ENCODE measurements around the gene MAPRE2. TPM values are rescaled to one million over a fixed set of nuclear protein-coding genes. Genes with fewer than 3 reads are reported as not detected.

Gene MAPRE2
- polyA plus RNA-seq, 3 donors, result 23.7 to 27.7 (median 25.7) TPM

DNA sequence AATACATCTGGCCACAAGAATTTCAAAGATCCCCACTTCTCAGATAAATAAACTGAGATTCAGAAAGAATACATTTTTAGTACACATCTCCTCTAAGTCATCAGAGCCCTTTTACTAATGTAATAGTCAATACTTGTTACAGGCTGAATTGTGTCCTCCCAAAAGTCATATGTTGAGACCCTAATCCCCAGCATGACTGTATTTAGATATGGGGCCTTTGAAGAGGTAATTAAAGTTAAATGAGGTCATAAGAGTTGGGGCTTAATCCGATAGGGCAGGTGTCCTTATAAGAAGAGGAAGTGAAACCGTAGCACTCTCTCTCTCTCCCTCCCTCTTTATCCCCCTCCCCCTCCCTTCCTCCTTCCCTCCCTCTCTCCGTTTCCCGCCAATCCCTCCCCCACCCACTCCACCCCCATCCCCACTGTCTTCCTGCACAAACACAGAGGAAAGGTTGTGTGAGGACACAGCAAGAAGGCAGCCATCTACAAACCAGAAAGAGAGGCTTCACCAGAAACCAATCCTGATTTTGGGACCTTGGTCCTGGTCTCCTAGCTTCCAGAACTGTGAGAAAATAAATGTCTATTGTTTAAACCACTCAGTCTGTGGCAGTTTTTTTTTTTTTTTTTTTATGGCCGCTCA, 133.0 kb downstream of the MAPRE2 start:
- no peak for DNase-seq

DNA sequence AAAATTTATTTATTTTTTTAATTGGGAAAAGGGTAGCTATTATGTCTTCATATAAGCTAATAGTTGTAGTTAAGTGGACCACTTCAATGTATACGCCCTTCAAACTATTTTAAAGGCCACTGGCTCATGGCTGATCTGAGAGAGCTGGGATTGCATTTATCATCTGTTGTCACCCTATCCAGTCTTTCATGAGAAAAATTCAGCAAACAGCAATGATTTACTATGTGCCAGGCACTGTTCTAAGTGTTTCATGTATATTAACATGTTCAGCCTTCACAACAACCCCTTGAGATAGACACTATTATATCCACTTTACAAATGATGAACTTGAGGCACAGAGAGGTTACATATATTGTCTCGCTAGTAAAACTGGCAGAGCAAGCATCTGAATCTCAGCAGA, 133.5 kb downstream of the MAPRE2 start:
- no peak for DNase-seq

DNA sequence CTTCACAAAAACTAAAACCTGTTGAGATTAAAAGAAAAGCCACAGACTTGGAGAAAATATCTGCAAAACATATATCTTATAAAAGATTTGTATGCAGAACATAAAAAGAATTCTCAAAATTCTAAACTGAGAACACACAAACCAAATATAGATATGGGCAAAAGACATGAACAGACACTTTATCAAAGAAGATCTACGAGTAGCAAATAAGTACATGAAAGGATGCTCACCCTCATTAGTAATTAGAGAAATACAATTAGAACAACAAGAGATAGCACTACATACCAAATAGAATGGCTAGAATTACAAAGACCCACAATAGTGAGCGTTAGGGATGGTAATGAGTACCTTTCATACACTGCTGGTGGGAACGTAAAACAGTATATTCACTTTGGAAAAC, 135.7 kb downstream of the MAPRE2 start:
- no peak for DNase-seq

DNA sequence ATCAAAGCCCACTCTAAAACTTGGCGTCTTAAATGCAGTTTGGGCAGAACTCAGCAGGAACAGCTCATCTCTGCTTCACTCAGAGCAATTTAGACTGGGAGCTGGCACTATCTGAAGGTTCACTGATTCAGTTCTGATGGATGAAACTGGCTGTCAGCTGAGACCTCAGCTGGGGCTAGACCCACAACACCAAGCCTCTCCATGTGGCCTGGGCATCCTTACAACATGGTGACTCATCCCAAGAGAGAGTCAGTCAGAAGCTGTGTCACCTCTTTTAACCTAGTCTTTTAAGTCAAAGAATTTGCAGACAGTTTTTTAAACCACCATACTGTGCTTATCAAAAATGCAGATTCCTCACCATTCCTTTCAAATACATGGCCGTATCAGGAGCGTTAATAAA, 137.0 kb downstream of the MAPRE2 start:
- DNase-seq, result no peak

DNA sequence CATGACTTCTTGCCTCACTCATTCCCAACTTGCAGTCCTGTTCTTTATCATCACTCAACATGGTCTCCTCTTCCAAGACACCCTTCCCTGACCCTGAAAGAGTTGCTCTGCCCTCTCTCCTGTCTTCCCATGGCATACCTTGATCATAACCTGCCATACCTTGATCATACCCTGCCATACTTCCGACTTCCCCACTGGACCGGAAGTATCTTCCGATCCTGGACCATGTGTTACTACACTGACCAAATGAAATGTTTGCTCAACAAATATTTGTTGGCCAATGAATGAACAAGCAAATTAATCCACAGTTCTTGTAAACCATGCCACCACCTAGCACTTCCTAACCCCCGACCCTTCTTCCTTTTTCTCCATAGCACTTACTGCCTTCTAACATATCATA, 138.7 kb downstream of the MAPRE2 start:
- no peak for DNase-seq

DNA sequence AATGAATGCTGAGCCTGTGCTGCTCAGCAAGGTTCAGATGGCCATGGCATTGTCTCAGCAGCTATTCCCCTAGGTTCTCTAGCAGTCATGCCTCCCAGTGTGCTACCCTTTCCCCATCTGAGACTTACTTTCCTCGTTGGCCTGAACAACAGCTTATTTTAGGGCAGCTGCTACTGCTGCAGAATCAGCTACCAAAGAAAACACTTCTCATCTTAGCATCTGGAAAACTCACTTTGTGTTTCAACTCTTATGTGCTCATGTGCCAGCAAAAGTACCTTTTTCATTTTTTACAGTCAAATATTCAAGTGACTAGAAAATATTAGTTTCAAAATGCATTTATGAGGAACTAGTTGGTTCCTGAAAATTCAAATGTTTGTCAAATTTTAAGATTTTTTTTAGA, 139.2 kb downstream of the MAPRE2 start:
- DNase-seq, result no peak

DNA sequence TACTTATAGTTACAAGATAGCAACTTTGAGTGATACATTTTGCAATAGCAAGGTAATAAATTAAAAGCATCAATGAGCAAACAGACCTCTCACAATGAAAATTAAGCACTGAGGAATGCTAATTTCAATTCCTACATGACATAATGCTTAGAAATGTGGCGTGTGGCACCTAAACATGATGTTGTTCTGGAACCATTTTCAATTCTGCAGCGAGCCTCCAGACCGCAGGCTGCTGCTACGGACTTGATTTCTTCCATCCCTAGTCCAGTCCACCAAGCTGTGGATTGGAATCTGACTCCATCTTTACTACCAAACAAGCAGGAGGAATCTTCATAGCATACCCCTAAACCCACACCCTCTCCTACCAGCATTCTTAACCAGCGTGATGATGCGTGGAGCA, 140.9 kb downstream of the MAPRE2 start:
- no peak for DNase-seq

DNA sequence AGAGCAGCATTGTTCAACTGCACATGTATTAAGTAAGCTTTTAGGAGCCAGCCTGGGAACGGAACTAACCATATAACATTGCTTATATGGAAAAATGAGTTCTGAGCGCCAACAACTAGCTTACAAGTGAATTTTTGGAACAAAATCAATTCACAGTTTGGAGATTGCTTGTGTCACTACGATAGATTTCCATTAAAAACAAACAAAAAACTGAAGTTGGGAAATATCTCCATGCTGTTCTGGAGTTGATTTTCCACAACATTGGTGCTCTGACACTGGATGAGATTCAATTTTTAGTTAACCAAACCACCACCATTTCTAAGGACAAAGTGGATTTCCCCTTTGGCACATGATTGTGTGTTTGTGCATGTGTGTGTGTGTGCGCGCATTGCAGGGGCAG, 142.7 kb downstream of the MAPRE2 start:
- DNase-seq, result no peak

DNA sequence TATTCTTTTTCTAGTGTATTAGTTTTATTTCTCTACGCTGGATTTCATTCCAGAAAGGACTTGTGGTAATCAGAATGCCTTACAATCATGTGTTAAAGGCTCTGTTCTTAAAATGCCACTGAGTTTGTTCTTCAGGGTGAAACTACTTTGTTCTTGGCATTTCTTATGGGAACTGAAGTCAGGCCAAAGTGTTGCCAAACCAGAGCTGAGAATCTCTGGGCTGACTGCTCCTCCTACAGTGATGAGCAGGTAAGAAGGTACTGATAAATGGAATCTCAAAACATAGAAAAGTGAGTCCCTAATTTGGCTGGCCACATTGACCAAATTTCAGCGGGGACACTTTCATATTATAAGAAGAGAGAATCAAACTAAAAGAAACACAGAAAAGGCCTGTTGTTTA, 144.6 kb downstream of the MAPRE2 start:
- no peak for DNase-seq

DNA sequence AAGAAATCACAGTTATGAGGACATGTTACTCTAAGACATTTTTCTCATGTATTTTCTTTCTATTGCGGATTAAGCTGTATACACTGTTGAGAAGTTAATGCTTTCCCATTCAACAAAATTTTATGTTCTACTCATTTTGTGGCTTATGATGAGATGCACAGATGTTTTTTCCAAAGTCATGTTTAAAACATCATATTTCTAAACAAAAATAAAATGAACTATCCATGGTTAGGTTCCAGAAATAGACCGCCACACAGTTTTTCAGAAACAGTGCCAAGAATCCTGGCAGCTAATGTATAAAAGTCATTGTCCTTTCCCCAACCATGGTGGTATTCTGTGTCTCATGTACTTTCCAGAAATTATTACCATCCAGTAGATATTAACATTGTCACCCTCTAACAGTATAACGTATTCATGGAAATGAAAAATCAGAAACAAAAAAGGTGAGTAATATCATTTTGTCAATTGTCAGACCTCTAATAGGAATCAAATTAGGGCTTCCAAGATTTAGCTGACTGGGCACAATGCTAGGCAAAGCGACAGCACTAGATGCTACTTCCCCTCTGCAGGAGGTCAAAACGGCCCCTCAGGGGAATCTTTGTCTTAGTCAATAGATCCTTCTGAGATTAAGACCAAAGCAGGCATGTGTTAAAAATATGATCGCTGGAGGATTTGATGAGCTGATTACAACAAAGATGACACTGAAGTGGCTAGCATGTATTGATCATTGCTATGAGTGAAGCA, 145.2 kb downstream of the MAPRE2 start:
- no peak for DNase-seq

DNA sequence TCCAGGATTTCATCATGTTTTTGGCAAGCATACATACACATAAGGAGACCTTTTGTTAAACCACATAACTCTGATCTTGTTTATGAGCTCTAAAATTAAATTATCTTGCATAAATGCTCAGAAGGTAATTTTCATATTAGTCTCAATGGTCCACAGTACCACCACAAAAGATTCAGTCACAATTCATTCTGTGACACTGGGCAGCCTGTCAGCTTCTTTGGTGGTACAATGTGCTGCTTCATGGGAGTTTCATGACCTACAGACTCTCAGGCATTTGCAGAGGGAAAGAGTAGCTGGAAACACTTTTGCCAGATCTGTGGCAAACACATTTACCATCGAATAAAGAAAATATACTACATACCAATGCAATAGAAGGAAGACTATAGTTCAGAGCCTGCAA, 148.3 kb downstream of the MAPRE2 start:
- no peak for DNase-seq

DNA sequence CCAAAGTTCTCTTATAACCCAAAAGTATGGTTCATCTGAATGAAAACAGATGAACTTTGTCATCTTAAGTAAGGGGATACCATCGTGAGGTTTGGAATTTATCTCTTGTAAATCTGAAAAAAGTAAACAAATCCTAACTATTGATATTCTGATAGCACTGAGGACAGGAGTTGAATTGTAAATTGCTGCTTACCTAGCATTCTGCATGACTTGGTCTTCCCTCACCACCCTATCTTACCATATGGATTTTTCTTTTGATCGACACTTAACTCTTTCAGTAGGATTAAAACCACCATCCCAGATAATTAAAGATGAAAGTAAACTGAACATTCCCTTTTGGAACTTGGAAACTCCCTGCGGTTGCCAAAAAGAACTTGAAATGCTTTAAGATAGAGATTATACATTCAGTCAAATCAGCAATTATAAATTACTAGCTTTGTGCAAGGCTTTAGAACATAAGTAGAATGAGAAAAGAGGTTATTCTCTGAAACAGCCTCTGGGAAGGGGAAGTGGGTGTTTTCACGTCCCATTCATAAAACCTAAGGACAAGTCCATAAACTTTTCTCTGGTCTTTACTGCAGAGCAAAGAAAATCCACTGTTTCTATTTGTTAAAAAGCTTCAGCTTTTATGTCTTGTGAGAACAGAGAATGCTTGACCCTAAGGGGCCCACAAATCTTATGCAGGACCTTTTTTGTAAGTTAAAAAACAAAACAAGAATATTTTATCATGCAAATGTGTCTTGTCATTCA, 149.9 kb downstream of the MAPRE2 start:
- DNase-seq, result no peak

DNA sequence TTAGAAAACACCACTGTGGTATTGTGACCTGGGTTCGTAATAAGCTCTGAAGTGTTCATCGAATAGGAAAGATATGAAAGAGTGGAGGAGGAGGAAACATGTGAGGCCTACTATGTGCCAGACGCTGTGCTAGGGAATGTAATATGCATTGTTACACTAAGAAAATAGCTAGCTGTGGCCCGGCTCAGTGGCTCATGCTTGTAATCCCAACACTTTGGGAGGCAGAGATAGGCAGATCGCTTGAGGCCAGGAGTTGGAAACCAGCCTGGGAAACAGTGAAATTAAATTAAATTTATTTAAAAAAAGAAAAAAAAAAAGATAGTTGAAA, 150.4 kb downstream of the MAPRE2 start:
- DNase-seq, result no peak

DNA sequence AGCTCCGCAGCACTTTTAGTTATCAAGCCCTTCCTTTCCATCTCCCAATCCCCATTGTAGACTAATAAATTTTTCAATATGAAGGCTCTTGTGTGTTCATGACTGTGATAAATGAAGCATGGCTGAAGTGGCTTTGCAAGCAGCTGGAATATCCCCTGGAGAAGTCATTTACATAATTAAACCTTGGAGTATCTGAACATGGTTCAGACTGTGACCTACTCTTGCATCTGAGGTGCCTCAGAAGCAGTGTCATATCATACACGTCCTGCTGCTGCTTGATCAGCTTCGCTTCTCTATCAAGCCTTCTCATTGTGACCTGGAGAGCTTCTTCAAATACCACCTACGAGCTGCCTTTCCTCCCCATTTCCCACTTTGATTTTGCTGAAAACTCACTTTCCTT, 151.2 kb downstream of the MAPRE2 start:
- DNase-seq, result no peak

Other genes starting within 250 kb of the MAPRE2 start
- gene ZNF397, start 199.6 kb downstream of the MAPRE2 start, polyA plus RNA-seq (ENCODE audit: insufficient read length in 3 of 3), result 10 to 100 TPM; 48.3 to 84.2 (median 71.6) TPM
- gene ZSCAN30, start 248.8 kb downstream of the MAPRE2 start, polyA plus RNA-seq (ENCODE audit: insufficient read length in 3 of 3), result 10 to 100 TPM; 31.2 to 63.7 (median 60.3) TPM

Data from renal pelvis (tissue), 4 donors.